Kidney (tissue), 14 donors: Measurements from ENCODE around the gene CAMTA1. TPM values are rescaled to one million over a fixed set of nuclear protein-coding genes. Genes with fewer than 3 reads are reported as not detected.

ENCODE experiments used
- DNase-seq, 5 donors: peaks; one replicate each; pipeline ENCODE4 v3.0.0-alpha.2; 2013 to 2020
- FAIRE-seq: peaks from 2 replicates; lab custom pipeline; 2012; peaks lifted over from hg19 to GRCh38; lab: Jason Lieb, UNC
- H3K27ac ChIP-seq, 2 donors: one replicate each; pipeline ENCODE4 v1.7.0; 2013; ENCODE audit warnings: low read depth in 2 of 2, low read length in 2 of 2, inconsistent platforms in 1 of 2
- H3K27me3 ChIP-seq: one replicate; pipeline ENCODE4 v1.7.1; 2013; ENCODE audit warnings: low read length, inconsistent platforms; ENCODE audit not compliant: control insufficient read depth, insufficient read depth
- H3K36me3 ChIP-seq, 3 donors: one replicate each; pipeline versions ENCODE4 v1.7.0 to v1.7.1; 2013; ENCODE audit warnings: low read length in 3 of 3, control low read depth in 1 of 3, inconsistent platforms in 1 of 3; ENCODE audit not compliant: insufficient read depth in 3 of 3, control insufficient read depth in 2 of 3
- H3K4me1 ChIP-seq, 3 donors: one replicate each; pipeline versions ENCODE4 v1.7.0 to v1.7.1; 2013; ENCODE audit warnings: low read length in 3 of 3, inconsistent platforms in 1 of 3, low read depth in 1 of 3; ENCODE audit not compliant: control insufficient read depth in 2 of 3, insufficient read depth in 2 of 3
- H3K4me3 ChIP-seq, 3 donors: one replicate each; pipeline versions ENCODE4 v1.7.0 to v1.8.1; 2013; ENCODE audit warnings: low read length in 3 of 3, control low read depth in 1 of 3, inconsistent platforms in 1 of 3
- H3K9ac ChIP-seq, 3 donors: one replicate each; pipeline versions ENCODE4 v1.7.0 to v1.7.1; 2013; ENCODE audit warnings: low read length in 3 of 3, control low read depth in 1 of 3, inconsistent platforms in 1 of 3
- H3K9me3 ChIP-seq, 3 donors: one replicate each; pipeline versions ENCODE4 v1.7.0 to v1.7.1; 2013; ENCODE audit warnings: low read length in 3 of 3, control low read depth in 1 of 3, inconsistent platforms in 1 of 3; ENCODE audit not compliant: control insufficient read depth in 2 of 3, insufficient read depth in 1 of 3
- CTCF ChIP-seq: IDR thresholded peaks from 3 replicates; pipeline ENCODE4 v1.5.1; 2012; ENCODE audit warnings: mild to moderate bottlenecking, moderate library complexity, borderline replicate concordance; ENCODE audit not compliant: insufficient read depth; ENCODE audit errors: extremely low read depth
- intact Hi-C: fragments of 100-400 bp; cut with DNase I; formaldehyde crosslinking; loops from one replicate; pipeline ENCODE4 v1.11.1; 2022
- polyA plus RNA-seq: library from polyadenylated mRNA; stranded (reverse); fragments of 350-450 nt; fragmentation: Illumina TruSeq; extraction: RNeasy Lipid Tissue Mini Kit (QIAGEN cat#74804); gene quantifications from one replicate; pipeline ENCODE4 v1.2.3, GENCODE V29; 2014; ENCODE audit warnings: low read depth, low replicate concordance; ENCODE audit not compliant: insufficient read depth
- total RNA-seq: library from RNA; stranded (reverse); fragmentation: NEBNext Ultra II Directional; extraction: Animal tissue kit (Norgen Biotek cat#: 25700); gene quantifications from one replicate; pipeline ENCODE4 v1.2.1, GENCODE V29; 2021
- donor health status: control.
- donor health status: control.
- donor health status: control.
- donor health status: control.
- donor health status: control.
- donor health status: DM: yes; HTN: yes; CAD: no.
- donor health status: Normal renal cell carcinoma (clear cell type).

The CAMTA1 gene
- total and polyA plus RNA-seq, 2 donors from 2014 or later: 79.0 to 170 TPM

- Histone ChIP-seq H3K9me3 (no peaks in the 10 kb centered on the region), H3K4me1 (no peaks in the 10 kb centered on the region), H3K27me3 (no peaks in the 10 kb centered on the region), H3K4me3 (no peak overlapping the region), H3K36me3 (no peaks in the 10 kb centered on the region), H3K27ac (no peak overlapping the region), H3K9ac (no peak overlapping the region)
- peak in 1 of 5 donors; percentile 40 for DNase-seq
- no peak for FAIRE-seq
- intact Hi-C loops: no loop called here
- no peak for TF ChIP-seq CTCF
Observed at GRCh38 chr1:7579831-7580804, 794.9 kb downstream of the CAMTA1 start.

GRCh38 chr1:7580923-7581753 lies 795.9 kb downstream of the CAMTA1 start:
- DNase-seq (peak in 1 of 5 donors; percentile 50), FAIRE-seq (no peak)
- no peak for TF ChIP-seq CTCF
- H3K27me3 ChIP-seq: no peaks in the 10 kb centered on the region
- intact Hi-C loops: no loop called here
- no peaks in the 10 kb centered on the region for H3K4me1 ChIP-seq
- H3K27ac ChIP-seq: no peak overlapping the region
- no peaks in the 10 kb centered on the region for H3K9me3 ChIP-seq
- no peak overlapping the region for H3K4me3 ChIP-seq
- no peaks in the 10 kb centered on the region for H3K36me3 ChIP-seq
- no peak overlapping the region for H3K9ac ChIP-seq

GRCh38 chr1:7581754-7582459 lies 796.7 kb downstream of the CAMTA1 start:
- Histone ChIP-seq H3K4me3 (no peak overlapping the region), H3K36me3 (no peaks in the 10 kb centered on the region), H3K27me3 (no peaks in the 10 kb centered on the region), H3K9ac (no peak overlapping the region), H3K27ac (no peak overlapping the region), H3K4me1 (no peaks in the 10 kb centered on the region), H3K9me3 (no peaks in the 10 kb centered on the region)
- intact Hi-C loops: no loop called here
- no peak for TF ChIP-seq CTCF
- no peak for FAIRE-seq
- peak in 1 of 5 donors; percentile 52 for DNase-seq
